ENCODE data around the gene MESP2. TPM values are rescaled to one million over a fixed set of nuclear protein-coding genes. Genes with fewer than 3 reads are reported as not detected.
"Not testable (repeated sequence)": the region's sequence is repeated elsewhere in the genome, so short reads cannot be mapped to it uniquely, and the experiment has no call there.

Gene MESP2
- total RNA-seq, 2 donors from 2014 or later: 0.32 to 0.38 TPM

DNA sequence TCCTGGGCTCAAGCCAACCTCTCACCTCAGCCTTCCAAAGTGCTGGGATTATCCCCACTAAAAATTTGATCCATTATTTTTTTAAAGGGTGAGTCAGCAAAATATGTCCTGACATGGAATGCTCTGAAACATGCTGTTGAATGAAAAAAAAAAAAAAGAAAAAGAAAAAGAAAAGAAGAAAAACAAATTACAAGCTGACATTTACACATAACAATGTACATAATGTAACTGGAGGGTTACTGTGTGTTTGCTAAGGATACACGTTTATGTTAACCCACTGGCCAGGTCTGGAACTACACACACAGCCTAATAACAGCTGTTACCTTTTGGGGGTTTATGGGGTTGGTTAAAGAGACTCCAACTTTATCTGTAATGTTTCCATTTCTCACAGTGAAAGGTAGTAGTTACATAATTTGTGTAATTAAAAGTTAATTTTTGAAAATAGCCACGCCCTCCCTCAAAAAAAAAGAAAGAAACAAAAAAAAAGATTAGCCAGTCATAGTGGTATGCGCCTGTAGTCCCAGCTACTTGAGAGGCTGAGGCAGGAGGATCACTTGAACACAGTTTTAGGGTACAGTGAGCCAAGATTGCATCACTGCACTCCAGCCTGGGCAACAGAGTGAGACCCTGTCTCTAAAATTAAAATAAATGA is 3.1 kb upstream of the MESP2 start:
- intact Hi-C loops (cut with DNase I): no loop called here
- DNase-seq (ENCODE audit: low spot score): peak; percentile 54

DNA sequence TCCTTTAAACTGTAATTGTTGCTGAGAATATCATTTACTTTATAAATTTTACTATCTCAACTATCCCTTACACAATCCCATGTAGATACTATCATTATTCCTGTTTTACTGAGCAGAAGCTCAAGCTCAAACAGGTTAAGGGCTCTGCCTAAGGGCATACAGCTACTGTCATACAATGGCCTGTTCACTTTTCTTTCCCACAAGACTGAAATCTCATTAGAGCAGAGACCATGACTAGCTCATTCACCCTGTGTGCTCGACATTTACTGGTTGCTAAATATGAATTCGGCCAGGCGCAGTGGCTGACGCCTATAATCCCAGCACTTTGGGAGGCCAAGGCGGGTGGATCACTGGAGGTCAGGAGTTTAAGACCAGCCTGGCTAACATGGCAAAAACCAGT is 1.6 kb upstream of the MESP2 start:
- peak; percentile 9 for DNase-seq (ENCODE audit: low spot score)
- intact Hi-C loops (cut with DNase I): no loop called here

DNA sequence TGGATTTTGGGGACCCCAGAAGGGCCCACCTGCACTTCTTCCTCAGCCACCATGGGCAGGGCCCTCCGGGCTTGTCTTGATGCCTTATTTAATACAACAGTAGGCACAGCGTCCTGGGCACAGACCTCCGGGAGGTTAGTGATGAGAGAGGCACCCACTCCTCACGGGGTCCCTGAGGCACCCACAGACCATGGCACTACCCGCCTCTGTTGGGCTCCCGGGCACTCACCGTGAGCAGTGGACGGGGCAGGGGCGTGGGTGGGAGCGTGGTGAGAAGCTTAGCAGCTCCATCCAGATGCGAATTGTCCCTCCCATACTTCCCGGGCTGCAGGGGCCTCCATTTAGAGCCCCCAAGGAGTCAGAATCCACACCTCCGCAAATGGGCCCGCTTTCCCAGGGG is 317 bp upstream of the MESP2 start:
- peak; percentile 77 for DNase-seq (ENCODE audit: low spot score)
- intact Hi-C loops (cut with DNase I): no loop called here

DNA sequence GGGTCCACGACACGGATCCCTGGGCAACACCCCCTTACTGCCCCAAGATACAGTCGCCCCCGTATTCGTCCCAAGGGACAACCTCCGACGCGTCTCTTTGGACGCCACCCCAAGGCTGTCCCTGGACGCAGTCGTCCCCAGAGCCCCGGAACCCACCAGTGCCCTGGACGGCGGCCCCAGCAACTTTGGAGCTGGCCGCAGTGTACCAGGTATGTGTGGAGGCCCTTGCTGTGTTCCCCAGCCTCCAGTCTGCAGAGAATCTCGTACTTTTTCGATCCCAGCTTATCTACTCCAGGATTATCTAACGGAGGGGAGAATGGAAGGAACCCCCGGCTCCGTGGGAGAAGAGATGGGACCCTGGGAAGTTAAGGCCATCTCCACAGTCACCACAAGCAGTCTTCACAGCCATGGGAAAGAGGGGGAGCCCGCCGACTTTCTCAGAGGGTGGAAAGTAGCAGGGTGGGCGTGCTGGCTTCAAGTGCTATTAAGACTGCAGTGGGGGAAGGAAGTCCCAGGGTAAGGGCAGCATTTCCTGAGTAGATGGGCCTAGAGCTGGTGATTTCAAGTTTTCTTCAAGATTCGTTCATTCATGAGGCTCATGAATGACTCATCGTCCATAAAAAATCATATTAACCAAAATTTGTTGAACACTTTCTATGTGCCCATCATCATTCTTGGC is 1.1 kb downstream of the MESP2 start:
- peak; percentile 77 for DNase-seq (ENCODE audit: low spot score)
- intact Hi-C loops (cut with DNase I): no loop called here

DNA sequence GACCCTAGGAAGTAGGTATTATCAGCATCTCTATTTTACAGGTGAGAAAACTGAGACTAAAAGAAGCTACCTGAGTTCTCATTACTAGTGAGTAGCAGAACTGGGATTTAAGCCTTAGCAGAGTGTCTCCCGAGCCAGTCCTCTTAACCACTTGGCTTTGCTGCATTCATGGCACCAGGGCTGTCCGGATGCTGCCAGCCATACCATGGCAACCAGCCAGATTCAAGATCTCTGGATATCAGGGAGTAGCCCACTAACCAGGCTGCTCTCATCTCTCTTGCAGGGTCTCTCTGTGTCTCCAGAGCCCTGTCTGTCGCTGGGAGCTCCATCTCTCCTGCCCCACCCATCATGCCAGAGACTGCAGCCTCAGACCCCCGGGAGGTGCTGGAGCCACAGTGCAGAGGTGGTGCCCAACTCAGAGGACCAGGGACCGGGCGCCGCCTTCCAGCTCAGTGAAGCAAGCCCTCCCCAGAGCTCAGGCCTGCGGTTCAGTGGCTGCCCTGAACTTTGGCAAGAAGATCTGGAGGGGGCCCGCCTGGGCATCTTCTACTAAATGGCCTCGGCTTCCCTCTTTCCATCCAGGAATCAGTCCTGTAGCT is 1.7 kb downstream of the MESP2 start:
- DNase-seq (ENCODE audit: low spot score): peak; percentile 75
- intact Hi-C loops (cut with DNase I): no loop called here

DNA sequence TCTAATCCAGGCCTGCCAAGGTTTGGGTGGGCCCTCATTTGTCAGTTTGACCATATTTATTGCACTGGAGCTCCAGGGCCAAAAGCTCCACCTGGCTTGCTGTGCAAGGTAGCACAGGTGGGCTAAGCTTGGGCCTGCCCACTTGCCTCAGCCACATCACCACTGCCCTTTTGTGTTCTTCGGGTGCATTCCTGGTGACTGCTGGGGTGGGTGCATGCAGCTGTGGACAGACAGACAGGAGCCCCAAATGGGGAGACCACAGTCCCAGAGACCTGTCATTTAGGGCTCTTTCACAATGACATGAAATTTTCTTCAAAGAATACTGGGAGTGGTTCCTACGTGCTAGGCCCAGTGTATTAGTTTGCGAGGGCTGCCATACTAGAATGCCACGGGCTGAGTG is 2.7 kb downstream of the MESP2 start:
- peak; percentile 14 for DNase-seq (ENCODE audit: low spot score)
- intact Hi-C loops (cut with DNase I): no loop called here

DNA sequence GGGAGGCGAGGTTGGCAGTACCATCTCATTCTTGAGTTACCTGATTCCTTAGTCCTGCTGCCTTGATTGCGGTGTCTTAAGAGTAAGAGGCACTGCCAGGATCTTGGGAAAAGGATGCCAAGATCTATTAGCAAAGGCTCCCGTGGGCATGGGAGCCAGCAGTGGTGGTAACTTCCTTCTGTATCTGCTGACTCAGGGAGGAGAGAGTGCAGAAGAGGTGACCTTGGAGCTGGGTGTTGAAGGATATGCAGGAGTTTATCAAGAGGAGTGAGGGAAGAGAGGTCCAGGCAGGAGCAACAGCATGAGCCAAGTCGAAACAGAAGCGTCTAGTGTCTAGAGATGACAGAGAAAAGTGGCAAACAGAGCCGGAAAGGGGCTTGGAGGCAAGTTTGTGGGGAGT is 4.5 kb downstream of the MESP2 start:
- DNase-seq (ENCODE audit: low spot score): peak; percentile 35
- intact Hi-C loops (cut with DNase I): no loop called here

DNA sequence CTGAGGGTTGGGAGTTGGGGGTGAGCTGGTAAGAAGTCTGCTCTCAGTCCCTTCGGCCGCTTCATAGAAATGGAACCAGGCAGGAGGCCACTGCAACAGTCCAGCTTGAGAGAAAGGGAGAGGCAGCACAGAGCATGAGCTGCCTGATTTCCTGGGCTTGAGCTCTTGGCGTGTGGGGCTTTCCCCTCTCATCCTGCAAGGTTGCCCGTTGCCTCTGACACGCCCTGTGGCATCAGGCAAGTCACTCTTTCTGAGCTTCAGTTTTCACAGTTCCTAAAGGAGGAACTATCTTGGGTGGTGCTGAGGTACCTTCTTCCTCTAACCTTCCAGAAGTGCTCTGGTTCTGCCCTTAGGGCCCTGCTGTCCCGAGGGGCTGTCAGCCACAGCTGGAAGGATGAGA is 4.9 kb downstream of the MESP2 start:
- intact Hi-C loops (cut with DNase I): no loop called here
- peak; percentile 58 for DNase-seq (ENCODE audit: low spot score)

DNA sequence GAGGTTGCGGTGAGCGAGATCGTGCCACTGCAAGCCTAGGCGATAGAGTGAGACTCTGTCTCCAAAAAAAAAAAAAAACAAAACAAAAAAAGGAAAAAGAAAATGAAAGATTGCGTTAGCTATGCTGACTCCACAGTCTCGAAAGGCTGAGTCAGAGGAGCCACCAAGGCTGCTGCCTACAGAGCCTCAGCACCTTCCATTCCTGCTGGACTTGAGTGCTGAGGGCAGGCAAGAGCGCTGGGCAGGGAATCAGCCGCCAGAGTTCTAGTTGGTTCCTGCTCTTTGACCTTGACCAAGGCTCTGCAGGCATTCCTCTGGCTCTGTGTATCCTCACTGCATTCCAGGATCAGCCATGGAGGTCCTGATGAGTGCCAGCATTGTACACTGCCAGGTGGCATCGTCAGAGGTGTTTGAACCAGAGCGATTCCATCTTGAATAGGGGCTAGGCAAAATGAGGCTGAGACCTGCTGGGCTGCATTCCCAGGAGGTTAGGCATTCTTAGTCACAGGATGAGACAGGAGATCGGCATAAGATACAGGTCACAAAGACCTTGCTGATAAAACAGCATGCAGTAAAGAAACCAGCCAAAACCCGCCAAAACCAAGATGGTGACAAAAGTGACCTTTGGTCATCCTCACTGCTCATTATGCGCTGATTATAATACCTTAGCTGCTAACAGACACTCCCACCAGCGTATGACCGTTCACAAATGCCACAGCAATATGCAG is 5.9 kb downstream of the MESP2 start:
- intact Hi-C loops (cut with DNase I): no loop called here
- DNase-seq (ENCODE audit: low spot score): peak; percentile 69

DNA sequence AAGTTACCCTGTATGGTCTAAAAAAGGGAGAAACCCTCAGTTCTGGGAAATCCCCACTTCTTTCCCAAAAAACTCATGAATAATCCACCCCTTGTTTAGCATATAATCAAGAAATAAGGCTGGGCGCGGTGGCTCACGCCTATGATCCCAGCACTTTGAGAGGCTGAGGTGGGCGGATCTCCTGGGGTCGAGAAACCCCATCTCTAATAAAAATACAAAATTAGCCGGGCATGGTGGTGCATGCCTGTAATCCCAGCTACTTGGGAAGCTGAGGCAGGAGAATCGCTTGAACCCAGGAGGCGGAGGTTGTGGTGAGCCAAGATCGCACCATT is 6.5 kb downstream of the MESP2 start:
- DNase-seq (ENCODE audit: low spot score): peak; percentile 57
- intact Hi-C loops (cut with DNase I): not testable (repeated sequence)

DNA sequence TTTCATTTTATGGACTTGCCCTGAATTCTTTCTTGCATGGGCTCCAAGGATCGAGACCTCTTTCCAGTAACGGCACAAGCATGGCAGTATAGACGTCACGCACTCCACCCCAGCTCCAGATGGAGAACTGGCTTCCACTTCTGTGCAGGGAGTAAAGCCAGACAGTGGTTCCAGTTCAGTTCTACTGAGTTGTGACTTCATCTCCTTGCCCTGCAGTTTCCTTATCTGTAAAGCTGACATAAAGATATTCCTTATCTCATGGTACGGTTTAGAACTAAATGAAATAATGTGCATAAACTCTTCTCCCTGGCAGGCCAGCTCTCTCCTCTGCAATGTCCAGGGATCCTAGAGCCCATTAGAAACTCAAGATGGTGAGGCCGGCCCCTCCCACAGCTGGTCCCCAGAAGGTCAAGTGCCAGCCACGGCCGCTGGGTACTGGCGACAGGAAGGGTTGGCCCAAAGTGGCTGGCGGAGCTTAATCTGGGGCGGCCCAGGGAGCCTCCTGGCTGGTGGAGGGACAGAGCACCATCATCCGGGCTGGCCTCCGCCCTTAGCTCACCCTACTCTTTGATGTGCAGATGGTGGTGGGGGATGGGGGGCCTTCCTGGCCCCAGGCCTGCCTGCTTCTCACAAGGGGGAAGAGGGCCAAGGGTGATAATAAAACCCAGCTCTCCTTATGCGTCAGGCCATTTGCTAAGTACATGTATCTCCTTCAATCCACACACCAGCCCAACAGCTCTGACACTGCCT is 7.2 kb downstream of the MESP2 start:
- intact Hi-C loops (cut with DNase I): no loop called here
- peak; percentile 80 for DNase-seq (ENCODE audit: low spot score)

DNA sequence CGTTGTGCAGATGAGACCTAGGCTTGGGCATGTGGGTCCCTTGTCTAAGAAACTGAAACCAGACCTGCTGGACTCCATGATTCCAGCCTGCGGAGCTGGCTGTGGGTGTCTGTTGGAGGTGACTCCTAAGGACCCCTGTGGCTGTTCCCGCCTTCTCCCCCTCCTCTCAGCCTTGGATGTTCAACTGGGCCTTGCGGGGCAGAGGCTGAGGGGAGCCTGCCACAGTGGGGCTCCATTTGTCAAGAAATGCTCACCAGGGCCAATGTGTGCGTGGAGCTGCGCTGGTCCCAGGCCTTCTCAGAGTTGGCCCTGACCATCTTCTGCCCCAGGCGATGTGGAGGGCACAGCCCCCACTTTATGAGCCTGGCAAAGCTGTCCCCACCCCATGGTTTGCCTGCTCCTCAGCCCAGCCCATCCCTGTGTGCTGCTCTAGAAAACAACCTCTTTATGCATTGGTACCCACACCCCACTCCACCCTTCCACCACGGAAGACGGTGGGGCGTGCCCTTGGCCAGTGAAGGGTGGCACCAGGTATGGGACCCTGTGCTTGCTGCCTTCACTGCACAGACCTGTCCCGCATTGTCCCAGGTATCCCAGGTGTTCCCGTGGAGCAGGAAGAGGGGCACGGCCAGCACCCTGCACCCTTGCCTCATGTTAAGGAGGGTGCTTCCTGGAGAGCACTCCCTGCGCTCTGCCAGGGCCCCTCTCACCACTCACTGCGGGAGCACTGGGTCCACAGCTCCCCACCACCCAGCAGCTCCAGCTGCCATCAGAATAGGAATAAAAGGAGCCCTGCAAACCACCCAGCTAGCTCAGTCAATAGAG is 7.9 kb downstream of the MESP2 start:
- peak; percentile 64 for DNase-seq (ENCODE audit: low spot score)
- intact Hi-C loops (cut with DNase I): no loop called here

DNA sequence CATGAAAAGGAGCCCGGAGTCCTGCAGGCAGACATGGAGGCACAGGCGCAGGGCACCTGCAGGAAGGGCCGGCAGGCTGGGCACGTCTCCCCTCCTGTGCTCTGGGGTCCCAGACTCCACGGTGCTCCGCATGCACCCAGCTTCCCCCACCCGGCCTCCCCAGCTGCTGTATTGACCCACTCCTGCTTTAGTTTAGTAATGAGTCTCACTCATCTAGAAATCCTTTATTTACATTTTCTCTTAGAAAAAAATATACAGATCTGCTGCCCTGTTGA is 8.5 kb downstream of the MESP2 start:
- peak; percentile 70 for DNase-seq (ENCODE audit: low spot score)
- intact Hi-C loops (cut with DNase I): no loop called here

DNA sequence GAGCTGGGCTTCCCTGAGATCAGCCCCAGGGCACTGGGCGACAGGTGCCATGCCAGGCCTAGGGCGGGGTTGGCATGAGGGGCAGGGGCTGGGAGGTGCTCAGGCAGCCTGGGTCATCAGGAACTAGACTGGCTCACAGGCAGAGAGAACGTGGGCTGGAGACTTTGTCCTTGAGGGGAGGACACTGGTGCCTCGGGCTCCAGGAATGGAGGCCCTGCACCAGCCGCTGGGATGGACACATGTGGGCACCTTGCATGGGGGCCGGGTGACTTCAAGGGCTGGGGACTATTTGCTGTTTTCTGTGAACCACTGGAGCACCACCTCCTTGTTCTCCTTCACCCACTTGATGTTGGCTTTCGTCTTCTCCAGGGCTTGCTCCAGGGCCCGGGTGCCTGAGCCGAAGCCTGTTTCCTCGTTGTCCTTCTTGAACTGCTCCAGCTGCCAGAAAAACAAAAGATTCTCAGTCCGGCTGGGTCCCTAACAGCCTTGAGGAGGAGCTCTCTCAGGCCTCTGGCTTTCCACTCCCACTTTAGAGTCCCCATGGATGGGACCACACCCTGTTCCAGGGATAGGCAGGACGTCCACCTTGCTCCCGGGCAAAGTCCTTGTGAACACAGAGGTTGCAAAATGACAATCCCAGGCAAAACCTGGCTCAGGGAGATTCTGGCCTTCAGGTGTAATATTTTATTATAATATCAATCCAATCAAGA is 9.1 kb downstream of the MESP2 start:
- intact Hi-C loops (cut with DNase I): no loop called here
- peak; percentile 68 for DNase-seq (ENCODE audit: low spot score)

DNA sequence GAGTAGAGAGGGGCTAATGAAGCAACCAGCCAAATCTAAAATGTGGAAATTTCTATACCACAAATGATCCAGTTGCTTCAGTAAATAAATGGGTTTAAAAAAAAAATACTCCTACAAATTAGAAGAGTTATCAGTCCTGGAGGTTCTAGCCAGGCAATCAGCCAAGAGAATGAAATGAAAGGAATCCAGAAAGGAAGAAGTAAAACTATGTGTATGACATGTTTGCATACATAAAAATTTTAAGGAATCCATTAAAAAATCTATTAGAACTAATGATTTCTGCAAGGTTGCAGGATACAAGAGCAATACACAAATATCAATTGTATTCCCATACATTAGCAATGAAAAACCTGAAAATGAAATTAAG is 9.6 kb downstream of the MESP2 start:
- intact Hi-C loops (cut with DNase I): no loop called here
- DNase-seq (ENCODE audit: low spot score): no peak

DNA sequence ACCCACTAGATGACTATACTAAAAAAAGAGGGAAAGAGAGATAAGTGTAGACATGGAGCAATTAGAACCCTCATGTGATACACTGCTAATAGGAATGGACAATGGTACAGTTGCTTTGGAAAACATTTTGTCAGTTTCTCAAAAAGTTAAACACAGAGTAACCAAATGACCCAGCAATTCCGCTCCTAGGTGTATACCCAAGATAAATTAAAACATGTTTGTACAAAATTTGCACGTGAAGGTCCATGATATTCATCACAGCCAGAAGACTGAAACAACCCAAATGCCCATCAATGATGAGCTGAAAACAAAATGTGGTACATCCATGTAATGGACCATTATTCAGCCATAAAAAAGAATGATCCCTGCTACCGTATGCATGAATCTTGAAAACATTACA is 11.8 kb downstream of the MESP2 start:
- intact Hi-C loops (cut with DNase I): no loop called here
- no peak for DNase-seq (ENCODE audit: low spot score)

DNA sequence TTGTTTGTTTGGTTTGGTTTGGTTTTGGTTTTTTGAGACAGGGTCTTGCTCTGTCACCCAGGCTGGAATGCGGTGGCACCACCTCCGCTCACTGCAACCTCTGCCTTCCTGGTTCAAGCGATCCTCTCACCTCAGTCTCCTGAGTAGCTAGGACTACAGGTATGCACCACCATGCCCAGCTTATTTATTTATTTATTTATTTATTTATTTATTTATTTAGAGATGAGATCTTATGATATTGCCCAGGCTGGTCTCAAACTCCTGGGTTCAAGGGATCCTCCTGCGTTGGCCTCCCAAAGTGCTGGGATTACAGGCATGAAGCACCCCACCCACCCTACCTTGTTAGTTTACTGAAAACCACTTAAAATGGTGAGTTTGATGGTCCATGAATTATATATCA is 12.5 kb downstream of the MESP2 start:
- DNase-seq (ENCODE audit: low spot score): peak; percentile 22
- intact Hi-C loops (cut with DNase I): not testable (repeated sequence)

DNA sequence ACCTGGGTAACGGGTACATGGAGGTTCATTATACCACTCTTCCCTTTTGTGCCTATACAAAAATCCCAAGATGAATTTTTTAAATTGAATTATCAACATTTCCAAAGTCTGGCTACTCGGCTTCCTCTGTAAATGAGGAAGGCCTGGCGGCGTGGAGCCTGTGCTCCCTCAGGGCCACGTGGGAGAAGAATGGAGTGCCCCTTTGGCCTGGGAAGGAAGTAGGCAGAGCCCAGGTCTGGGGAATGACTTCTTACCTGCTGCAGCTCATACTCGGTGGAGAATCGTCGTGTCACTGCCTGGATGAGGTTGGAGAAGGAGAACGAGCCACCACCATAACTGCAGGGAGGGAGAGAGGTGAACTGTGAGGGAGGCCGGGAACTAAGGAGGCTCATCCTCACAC is 14.1 kb downstream of the MESP2 start:
- DNase-seq (ENCODE audit: low spot score): no peak
- intact Hi-C loops (cut with DNase I): no loop called here

DNA sequence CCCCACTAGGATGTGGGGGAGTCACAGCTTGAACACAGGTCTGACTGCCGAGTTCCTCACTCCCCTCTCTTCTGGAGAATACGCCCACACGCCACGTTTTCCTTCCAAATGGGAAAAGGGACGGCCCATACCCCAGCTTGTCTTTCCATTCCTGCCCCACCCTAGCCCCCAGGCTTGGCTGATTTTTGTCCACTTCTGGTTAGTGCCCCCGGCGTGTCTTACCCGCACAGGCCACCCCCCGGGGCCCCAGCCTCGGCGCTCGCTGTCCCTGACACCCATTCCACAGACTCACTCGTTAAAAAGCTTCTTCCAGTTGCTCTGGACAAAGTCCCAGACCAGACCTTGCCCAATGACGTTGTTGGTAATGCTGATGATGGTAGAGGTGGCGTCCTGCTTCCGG is 14.5 kb downstream of the MESP2 start:
- no peak for DNase-seq (ENCODE audit: low spot score)
- intact Hi-C loops (cut with DNase I): no loop called here

All from posterior vena cava (tissue), 2 donors.